GM21786 (cell line): ENCODE data around the gene MED13.
"Not testable (repeated sequence)": the region's sequence is repeated elsewhere in the genome, so short reads cannot be mapped to it uniquely, and the experiment has no call there.

ENCODE experiments used
- ATAC-seq: cut with Tn5 transposase; IDR thresholded peaks from one replicate; pipeline ENCODE4 v1.9.1; 2021; ENCODE audit not compliant: unreplicated experiment

The MED13 gene

DNA sequence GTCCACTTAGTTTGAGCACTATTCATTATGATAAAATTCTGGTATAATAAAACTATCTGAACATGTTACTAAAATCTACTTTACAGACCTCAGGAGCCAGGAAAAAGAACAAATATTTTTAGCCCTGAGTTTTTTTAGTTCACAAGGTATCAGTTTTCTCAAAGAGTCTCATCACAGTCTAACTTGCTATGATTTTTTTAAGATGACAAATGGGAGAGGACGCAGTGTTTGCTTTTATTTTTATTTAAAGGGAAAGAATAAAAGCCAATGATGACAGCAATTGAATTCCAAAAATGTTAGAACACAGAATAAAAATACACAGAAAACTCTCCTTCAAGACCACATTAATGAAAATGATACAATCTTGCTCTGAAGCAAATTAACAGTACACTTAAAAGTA is 7.4 kb downstream of the MED13 start:
- ATAC-seq: no peak

DNA sequence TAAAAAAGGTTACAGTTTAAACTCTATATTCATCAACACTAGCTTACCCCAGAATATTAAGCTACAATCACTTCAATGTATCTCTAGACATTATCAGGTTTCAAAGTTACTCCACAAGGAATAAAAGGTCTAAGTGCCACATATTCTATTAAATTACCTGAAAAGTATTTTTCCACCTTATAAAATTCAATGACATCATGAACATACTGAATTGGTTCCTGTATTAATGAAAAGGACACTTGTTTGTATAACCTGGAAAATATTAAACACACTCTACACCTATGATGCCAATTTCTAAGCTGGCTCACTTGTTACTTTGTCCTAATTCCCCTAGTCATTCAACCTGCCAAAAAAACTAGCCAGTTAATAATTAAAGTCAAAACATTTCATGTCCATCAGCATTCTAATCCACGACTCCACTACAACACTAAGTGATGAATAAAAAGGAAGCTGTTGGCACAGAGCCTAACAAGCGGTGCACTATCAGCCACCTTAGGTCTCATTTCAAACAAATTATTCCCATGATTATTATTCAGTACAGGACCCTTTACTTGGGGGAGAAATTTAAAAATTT is 12.2 kb downstream of the MED13 start:
- no peak for ATAC-seq

DNA sequence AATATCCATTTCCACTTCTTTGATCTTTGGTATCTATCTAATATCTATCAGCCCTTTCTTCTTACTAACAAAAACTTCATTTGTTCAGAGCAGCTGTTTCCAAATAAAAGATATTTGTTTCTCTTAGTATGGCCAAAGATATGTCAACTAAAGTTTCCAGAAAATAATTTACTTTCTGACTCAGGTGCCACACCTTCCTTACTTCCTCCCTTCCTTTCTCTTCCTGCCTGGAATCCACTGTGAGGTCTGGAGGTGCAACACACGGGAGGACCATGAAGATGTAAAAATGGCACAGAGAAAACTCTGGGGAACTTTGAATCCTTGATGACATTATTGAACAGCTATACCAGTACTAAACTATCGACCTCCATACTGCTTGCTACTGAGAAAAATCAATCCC is 14.0 kb downstream of the MED13 start:
- no peak for ATAC-seq

DNA sequence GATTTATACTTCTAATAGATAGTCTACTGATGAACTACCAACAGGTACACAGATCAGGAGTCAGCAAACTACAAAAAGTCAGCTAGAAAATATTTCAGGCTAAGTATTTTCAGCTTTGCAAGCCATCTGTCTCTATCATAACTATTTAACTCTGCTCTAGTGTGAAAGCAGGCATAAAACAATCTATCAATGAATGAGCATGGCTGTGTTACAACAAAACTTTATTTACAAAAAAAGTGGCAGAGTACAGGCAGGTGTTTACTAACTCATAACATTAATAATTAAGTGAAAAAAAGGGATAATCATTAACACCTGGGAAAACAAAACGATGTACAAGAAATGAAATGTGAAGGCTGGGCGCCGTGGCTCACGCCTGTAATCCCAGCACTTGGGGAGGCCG is 15.8 kb downstream of the MED13 start:
- no peak for ATAC-seq

DNA sequence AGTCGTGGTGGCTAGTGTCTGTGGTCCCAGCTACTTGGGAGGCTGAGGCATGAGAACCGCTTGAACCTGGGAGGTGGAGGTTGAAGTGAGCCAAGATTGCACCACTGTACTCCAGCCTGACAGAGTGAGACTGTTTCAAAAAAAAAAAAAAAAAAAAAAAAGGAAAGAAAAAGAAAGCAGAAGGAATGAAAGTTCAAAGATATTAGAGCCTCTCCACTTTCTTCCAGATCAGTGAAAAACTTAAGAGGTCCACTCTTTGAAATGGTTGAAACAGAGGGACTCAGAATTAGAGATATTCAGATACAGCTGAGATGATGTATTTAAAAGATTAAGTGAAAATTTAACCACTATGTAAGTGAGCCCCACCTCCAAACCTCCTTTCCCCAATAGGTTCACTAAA is 16.8 kb downstream of the MED13 start:
- ATAC-seq: no peak

DNA sequence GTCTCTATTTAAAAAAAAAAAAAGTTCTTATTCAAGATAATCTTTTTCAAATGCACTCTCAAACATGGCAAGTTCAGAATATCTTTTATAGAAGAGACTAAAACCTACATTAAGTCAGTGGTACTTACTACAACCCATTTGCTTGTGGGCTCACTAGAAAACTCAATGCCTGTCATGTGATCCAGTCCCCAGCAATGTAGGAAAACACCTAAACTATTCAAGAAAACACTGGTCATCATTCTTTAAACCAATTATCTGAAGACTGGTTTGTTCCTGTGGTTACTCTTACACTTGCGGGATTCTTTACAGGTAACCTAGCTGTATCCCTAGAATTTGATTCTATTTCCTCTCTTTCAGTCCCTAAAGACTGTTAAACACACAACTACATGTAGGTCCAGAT is 19.6 kb downstream of the MED13 start:
- no peak for ATAC-seq

DNA sequence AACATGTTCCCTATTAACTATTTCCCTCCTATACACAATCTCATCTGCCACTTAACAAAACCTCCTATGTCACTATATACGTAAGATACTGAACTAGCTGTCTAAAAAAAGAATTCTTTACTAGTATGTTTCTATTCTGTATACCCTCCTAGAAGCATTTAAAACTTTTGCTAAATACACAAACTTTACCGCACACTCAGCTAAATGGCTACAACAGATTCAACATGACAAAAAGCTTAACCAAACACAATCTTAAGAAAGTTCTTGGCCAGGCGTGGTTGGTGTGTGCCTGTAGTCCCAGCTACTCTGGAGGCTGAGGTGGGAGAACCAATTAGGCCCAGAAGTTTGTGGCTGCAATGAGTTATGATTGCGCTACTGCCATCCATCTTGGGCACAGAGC is 20.0 kb downstream of the MED13 start:
- ATAC-seq: no peak

DNA sequence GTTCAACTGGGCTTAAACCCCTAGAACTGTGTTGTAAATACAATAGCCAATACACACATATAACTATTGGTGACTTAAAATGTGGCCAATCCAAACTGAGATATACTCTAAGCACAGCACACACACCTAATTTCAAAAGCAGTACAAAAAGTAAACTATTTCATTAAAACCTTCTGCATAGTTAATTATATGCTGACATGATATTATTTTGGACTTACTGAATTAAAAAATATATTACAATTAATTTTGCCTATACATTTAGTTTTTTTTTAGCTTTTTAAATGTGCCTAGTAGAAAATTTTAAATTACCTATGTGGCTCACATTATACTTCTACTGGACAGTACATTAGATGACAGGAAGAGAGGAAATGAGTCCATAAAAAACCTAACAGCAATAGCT is 21.5 kb downstream of the MED13 start:
- ATAC-seq: no peak

DNA sequence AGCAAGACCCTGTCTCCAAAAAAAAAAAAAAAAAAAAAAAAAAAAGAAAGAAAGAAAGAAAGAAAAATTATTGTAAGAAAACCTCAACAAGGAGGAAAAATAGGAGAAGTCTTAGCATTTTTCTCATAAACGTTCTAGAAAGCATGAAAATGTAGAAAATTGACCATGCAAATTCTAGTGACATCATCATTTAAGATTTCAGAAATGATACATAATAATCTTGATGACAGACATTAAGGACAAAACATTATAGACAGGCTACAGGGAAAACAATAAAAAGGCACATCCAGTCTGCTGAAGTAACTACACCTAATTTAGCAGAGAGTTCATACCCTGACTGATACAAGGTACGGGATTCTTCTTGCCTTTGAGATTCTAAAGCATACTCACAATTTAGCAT is 21.9 kb downstream of the MED13 start:
- no peak for ATAC-seq

DNA sequence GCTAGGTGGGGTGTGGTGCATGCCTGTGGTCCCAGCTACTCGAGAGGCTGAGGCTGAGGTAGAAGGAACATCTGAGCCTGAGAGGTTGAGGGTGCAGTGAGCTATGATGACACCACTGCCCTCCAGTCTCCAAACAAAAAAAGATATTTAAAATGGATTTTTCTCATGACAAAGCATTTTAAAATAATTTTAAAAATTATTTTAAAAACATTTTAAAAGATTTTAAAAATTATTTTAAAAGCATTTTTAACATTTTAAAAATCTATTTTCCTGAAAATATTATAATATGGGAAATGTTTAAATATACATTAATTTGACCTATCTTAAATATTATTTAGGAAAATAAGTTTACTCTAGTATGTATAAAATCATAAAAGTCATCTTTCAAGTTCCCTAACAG is 26.8 kb downstream of the MED13 start:
- ATAC-seq: no peak

DNA sequence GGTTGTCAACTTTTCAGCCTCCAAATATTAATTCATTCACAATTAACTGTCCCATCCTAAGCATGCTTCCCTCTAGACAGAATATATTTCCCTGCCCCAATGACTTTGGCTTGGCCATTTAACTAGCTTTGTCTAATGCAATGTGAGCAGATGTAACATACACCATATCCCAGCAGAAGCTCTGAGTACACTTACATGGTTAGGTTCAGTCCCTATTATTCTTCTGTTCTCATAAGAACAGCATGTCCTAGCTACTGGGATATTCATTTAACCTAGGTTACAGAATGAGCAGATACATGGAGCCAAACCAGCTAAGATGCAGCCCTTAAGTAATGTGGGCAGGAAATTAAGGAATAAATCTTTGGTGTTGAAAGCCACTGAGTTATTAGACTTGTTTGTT is 31.8 kb downstream of the MED13 start:
- no peak for ATAC-seq

DNA sequence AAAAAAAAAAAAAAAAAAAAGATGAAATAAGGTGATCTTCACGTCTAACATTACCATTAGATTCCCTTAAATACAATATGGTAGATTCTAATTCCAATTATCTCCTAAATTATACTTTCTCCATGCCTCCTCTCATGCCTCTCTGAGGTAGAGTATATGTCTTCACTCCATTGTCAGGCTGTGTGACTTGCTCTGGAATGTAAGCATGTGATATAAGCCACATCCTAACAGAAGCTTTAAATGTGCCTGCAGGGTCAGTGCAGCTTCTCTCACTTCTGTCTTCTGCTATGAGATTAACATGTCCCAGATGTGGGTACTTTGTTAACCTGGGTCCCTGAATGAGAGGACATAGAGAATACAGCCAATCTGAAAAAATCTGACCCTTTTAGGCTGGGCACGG is 32.6 kb downstream of the MED13 start:
- no peak for ATAC-seq

DNA sequence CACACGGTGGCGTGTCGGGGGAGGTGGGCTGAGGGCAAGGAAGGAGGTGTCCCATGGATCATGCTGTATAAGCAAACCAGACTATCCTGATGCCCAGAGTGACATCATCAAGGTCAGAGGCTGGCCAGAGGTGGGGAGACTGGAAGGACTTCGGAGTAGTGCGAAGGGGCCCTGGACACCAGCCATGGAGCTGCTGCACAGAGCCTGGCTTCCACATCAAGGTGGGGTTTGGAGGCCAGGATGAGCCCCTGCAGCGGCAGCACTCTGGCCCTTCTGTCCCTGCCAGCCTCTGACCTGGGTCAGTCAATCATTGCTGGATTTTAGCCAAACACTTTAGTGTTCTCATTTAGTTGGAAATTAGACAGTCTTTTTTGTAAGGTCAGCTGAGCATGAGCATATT is 34.8 kb downstream of the MED13 start:
- no peak for ATAC-seq

DNA sequence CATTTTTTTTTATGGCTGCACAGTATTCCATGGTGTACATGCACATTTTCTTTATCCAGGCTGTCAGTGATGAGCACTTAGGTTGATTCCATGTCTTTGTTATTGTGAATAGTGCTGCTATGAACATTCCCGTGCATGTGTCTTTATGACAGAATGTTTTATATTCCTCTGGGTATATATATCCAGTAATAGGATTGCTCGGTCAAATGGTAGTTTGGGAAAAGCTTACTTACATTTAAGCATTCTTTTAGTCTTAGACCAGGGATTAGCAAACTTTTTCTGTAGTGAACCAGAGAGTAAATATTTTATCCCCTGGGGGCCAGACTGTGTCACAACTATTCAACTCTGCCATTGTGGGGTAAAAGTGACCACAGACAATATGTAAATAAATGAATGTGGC is 40.2 kb downstream of the MED13 start:
- ATAC-seq: no peak

DNA sequence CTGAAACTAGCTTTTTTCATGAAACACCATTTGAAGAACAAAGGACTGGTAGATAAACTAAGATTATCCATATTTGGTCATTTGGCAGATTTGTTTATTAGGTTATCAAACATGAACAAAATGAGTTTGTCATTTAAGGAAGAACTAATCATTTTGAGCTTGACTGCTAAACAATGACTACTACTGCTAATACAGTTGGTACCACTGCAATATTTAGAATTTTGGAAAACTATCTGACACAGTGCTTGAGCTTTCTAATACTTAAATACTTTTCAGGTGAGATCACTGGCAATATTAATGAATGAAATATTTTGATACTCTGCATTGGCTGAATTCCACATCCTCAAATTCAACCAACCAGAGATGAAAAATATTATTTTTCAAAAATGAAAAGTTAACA is 47.2 kb downstream of the MED13 start:
- ATAC-seq: no peak

DNA sequence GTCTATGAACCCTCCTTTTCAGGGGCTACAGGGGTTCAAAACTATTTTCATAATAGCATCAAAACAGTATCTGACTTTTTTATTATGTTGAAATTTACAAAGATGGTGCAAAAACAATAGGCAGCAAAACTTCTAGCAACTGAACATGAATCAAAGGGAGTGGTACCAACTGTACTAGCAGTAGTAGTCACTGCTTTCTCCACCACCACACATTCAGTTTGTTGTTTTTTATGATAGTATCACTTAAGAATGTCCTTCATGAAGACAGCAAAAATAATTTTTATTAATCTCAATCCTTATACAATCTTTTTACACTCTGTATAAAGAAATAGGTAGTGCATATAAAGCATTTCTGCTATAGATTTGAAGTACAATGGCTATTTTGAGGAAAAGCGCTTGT is 47.6 kb downstream of the MED13 start:
- ATAC-seq: no peak

DNA sequence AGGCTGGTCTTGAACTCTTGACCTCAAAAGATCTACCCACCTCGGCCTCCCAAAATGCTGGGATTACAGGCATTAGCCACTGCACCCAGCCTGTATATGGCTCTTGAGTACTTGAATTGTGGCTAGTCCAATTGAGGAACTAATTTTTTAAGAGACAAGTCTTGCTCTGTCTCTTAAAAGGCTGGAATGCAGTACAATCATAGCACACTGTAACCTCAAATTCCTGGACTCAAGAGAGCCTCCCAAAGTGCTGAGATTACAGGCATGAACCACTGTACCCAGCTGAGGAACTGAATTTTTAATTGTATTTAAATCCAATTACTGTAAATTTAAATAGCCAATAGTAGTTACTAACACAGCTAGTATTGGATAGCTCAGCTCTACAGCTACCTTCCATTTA is 50.6 kb downstream of the MED13 start:
- ATAC-seq: no peak

DNA sequence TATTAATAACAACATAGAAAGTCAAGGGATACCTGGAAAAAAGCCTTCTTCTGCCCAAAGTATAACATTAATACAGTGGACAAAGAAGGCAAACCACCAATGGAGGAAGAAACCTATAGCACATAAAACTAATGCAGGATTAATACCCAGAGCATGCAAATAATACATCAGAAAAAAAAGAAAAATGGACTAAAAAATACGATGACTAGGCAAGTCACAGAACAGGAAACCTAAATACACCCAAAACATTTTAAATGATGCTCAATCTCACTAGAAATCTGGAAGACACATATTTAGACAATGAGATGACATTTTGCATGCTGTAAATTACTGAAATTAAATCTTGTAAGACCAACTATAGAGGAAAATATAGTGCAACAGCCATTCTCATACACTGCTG is 55.9 kb downstream of the MED13 start:
- no peak for ATAC-seq

DNA sequence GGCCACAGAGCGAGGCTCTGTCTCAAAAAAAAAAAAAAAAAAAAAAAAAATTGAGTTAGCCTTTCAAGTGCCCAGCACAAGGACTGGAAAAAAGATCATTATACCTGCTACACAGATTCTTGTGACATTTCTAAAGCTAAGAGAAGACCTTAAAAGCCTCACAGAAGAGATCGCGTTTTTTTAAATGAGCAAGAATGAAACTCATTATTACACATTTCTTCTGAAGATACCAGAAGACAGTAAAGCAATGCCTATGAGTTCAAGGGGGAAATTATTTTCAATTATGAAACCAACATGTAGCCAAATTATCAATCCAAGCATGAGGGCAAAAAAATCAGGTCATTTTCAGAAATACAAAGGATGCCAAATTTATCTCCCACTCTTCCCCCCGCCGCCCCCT is 56.8 kb downstream of the MED13 start:
- no peak for ATAC-seq

DNA sequence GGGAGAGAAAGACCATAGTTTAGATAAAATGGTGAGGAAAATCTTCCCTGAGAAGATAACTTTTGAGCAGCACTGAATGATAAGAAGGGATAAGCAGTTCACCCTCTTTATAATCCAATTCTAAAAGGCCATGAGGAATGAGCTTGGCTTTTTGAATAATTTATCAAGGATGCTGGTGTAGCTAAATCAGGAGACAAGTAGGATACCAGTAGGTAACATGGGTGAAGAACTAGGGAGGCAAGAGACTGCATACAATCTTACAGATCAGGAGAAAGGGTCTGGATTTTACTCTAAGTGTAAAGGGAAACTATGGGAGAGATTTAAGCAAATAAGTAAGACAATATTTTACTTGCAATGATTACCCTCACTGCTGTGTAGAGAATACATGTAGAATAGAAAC is 60.7 kb downstream of the MED13 start:
- ATAC-seq: no peak

DNA sequence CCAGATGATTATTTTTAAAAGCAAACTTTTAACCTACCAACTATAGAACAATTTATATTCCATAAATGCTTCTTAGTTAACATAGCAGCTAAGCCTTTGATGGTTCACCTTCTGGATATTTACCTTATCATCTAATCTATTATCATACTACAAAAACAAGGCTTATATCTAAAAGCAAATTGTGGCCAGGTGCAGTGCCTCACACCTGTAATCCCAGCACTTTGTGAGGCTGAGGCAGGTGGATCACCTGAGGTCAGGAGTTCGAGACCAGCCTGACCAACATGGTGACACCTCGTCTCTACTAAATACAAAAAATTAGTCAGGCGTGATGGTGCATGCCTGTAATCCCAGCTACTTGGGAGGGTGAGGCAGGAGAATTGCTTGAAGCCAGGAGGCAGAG is 61.9 kb downstream of the MED13 start:
- ATAC-seq: not testable (repeated sequence)

DNA sequence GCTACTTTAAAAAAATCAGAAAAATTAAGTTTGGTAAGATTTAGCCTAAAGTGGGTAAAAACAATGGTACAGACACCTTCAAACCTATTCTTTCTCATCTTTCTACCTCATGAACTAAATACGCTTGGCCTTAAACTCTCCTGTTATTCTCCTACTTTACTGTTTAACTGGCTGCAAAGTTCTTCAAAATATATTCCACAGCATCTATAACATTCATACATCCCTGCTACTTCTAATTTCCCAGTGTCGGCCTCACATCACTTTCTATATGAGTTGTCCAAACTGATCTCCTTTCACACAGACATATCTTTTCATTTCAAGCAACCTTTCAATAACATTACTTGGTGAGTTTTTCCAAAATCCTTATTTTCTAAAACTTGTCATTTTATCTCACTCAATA is 64.0 kb downstream of the MED13 start:
- ATAC-seq: no peak

DNA sequence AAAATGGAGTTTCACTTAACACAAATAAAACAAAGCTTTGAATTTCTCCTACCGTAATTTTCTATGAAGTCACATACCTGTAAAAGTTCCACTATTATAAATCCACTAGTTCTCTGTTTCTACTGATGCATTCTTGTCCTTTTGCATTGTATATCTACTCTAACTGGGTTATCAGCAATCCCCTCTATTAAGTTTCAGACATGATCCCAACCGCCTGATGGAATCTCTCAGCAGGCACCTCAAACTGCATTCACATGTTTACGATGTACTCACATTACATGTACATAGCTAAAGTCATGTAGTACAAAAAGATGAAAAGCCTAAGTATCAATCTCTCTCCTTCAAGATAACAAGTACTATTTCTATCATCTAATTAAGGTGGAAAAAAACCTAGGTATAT is 64.9 kb downstream of the MED13 start:
- no peak for ATAC-seq

DNA sequence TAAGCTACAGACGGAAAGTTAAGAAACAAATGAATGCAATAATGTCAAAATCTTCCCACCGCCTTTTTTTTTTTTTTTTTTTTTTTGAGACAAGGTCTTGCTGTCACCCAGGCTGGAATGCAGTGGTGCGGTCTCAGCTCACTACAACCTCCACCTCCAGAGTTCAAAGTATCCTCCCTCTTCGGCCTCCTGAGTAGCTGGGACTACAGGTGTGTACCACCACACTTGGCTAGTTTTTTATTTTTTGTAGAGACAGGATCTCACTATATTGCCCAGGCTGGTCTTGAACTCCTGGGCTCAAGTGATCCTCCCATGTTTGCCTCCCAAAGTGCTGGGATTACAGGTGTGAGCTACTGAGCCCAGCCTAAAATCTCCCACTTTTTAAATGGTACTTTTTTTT is 66.5 kb downstream of the MED13 start:
- not testable (repeated sequence) for ATAC-seq
